Measurements from ENCODE around the gene FAM13B.

FAM13B gene

GRCh38 chr5:137937994-137938750 is 94.7 kb downstream of the FAM13B start:
- no peak for DNase-seq
- Histone ChIP-seq H3K27me3 (ENCODE audit: insufficient read depth, low read depth, severe bottlenecking) (no peaks in the 10 kb centered on the region), H3K27ac (no peak overlapping the region), H3K9me3 (ENCODE audit: severe bottlenecking) (no peaks in the 10 kb centered on the region), H3K4me3 (ENCODE audit: low read depth, low read length) (no peak overlapping the region), H3K36me3 (peaks cover 38% of the 10 kb centered on the region)
- TF ChIP-seq CTCF (IDR thresholded peaks at IDR 0.05; ENCODE audit: low read depth, low read length): no peak

- no peak for TF ChIP-seq CTCF (IDR thresholded peaks at IDR 0.05; ENCODE audit: low read depth, low read length)
- Histone ChIP-seq H3K4me3 (ENCODE audit: low read depth, low read length) (no peak overlapping the region), H3K36me3 (peaks cover 18% of the 10 kb centered on the region), H3K27me3 (ENCODE audit: insufficient read depth, low read depth, severe bottlenecking) (no peaks in the 10 kb centered on the region), H3K9me3 (ENCODE audit: severe bottlenecking) (no peaks in the 10 kb centered on the region), H3K27ac (no peak overlapping the region)
- DNase-seq: no peak
Observed at GRCh38 chr5:137935694-137936093, 97.2 kb downstream of the FAM13B start.

GRCh38 chr5:137935190-137935589 is 97.7 kb downstream of the FAM13B start:
- Histone ChIP-seq H3K4me3 (ENCODE audit: low read depth, low read length) (no peak overlapping the region), H3K9me3 (ENCODE audit: severe bottlenecking) (no peaks in the 10 kb centered on the region), H3K27me3 (ENCODE audit: insufficient read depth, low read depth, severe bottlenecking) (no peaks in the 10 kb centered on the region), H3K27ac (no peak overlapping the region), H3K36me3 (peaks cover 17% of the 10 kb centered on the region)
- no peak for DNase-seq
- no peak for TF ChIP-seq CTCF (IDR thresholded peaks at IDR 0.05; ENCODE audit: low read depth, low read length)

GRCh38 chr5:137933491-137933911 is 99.4 kb downstream of the FAM13B start:
- Histone ChIP-seq H3K9me3 (ENCODE audit: severe bottlenecking) (no peaks in the 10 kb centered on the region), H3K36me3 (peaks cover under 1% of the 10 kb centered on the region)
- TF ChIP-seq CTCF (IDR thresholded peaks at IDR 0.05; ENCODE audit: low read depth, low read length): no peak

GRCh38 chr5:137932800-137933199 is 100.1 kb downstream of the FAM13B start:
- no peak for TF ChIP-seq CTCF (IDR thresholded peaks at IDR 0.05; ENCODE audit: low read depth, low read length)
- no peak overlapping the region for H3K4me3 ChIP-seq (ENCODE audit: low read depth, low read length)
- no peak for DNase-seq
- H3K27me3 ChIP-seq (ENCODE audit: insufficient read depth, low read depth, severe bottlenecking): no peaks in the 10 kb centered on the region
- no peaks in the 10 kb centered on the region for H3K9me3 ChIP-seq (ENCODE audit: severe bottlenecking)
- no peaks in the 10 kb centered on the region; the same call in 1 of the 2 replicates for H3K36me3 ChIP-seq
- H3K27ac ChIP-seq: no peak overlapping the region

More at GRCh38 chr5:137933491-137933911, 99.4 kb downstream of the FAM13B start:
- no peak for DNase-seq
- Histone ChIP-seq H3K4me3 (ENCODE audit: low read depth, low read length) (no peak overlapping the region), H3K27ac (no peak overlapping the region), H3K27me3 (ENCODE audit: insufficient read depth, low read depth, severe bottlenecking) (no peaks in the 10 kb centered on the region)

- H3K27ac ChIP-seq: no peak overlapping the region
- no peaks in the 10 kb centered on the region for H3K9me3 ChIP-seq (ENCODE audit: severe bottlenecking)
- H3K27me3 ChIP-seq (ENCODE audit: insufficient read depth, low read depth, severe bottlenecking): no peaks in the 10 kb centered on the region
- DNase-seq: no peak
- TF ChIP-seq CTCF (IDR thresholded peaks at IDR 0.05; ENCODE audit: low read depth, low read length): no peak
- H3K36me3 ChIP-seq: no peaks in the 10 kb centered on the region; the same call in 1 of the 2 replicates
- no peak overlapping the region for H3K4me3 ChIP-seq (ENCODE audit: low read depth, low read length)
Observed at GRCh38 chr5:137923856-137924255, 109.0 kb downstream of the FAM13B start.

Measured in WERI-Rb-1 (cell line).